AG04449 (cell line): ENCODE data around the gene RTTN.
"Not testable (repeated sequence)": the region's sequence is repeated elsewhere in the genome, so short reads cannot be mapped to it uniquely, and the experiment has no call there.

Experiments used
- CTCF ChIA-PET: fragments of 350-600 bp; formaldehyde crosslinking; extraction: SDS; loops from one replicate; lab custom pipeline; 2021; ENCODE audit warnings: antibody characterized with exemption; lab: Yijun Ruan, JAX
- POLR2A ChIA-PET: fragments of 400-600, 350-600 bp; formaldehyde crosslinking; extraction: SDS; loops from one replicate; lab custom pipeline; 2020; ENCODE audit warnings: antibody characterized with exemption, inconsistent platforms; lab: Yijun Ruan, JAX
- DNase-seq: peaks from one replicate; pipeline ENCODE4 v3.0.0-alpha.2; 2010; ENCODE audit warnings: low read depth, low spot score
- H3K4me3 ChIP-seq: 2 replicates; pipeline ENCODE4 v1.5.1; 2011; ENCODE audit warnings: low read depth, mild to moderate bottlenecking, control low read depth, low read length
- CTCF ChIP-seq: IDR thresholded peaks from one replicate; pipeline ENCODE4 v1.5.1; 2011; ENCODE audit warnings: mild to moderate bottlenecking, moderate library complexity, low read length, control low read depth, inconsistent platforms; ENCODE audit not compliant: insufficient read depth; ENCODE audit errors: missing control alignments

The RTTN gene

DNA sequence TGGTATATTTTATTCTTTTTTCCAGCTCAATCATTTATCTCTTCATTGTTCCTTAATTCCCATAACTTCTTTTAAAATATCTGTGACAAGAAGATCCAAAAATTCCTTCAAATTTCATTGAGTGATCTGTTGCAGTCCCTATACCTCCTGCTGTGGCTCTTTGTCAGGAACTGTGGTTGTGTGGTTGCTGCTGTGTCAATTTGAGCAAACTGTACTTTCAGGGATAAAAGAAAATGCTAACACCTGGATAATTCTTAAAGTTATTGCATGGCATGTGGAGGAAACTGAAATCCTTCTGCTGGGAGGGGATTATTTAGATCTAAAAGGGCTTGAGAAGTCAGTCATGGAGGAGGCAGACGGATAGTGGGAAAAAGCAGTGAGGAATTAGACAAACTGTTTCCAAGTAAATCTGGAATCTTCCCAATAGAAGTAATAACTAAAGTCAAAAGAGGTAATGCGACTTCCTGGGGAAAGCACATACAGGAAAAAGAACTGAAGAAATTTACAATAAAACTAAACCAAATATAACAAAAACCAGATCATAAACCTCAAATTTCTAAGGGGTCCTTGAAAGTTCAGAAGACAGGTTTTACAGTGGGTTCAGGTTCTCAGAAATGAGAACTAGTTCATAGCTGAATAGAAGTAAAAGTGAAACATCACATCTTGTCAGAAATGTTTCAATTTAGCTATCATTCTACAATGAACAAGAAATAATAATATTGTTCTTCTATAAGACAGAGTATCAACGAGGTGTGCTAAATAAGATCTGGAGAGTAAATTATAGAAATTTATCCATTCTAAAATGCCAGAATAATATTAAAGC, 224.3 kb downstream of the RTTN start:
- DNase-seq: no peak
- no peak for TF ChIP-seq CTCF
- CTCF ChIA-PET: interaction anchor here (0.6 kb wide), 1 partner anchor 12 kb away, joined by 3 read pairs; no protein-coding TSS in a partner anchor
- H3K4me3 ChIP-seq: no peak overlapping the region
- POLR2A ChIA-PET: no interaction called here

- no peak for TF ChIP-seq CTCF
- H3K4me3 ChIP-seq: no peak overlapping the region
- POLR2A ChIA-PET: no interaction called here
- CTCF ChIA-PET: no interaction called here
- no peak for DNase-seq
Observed at GRCh38 chr18:69980509-69980908, 225.0 kb downstream of the RTTN start.

DNA sequence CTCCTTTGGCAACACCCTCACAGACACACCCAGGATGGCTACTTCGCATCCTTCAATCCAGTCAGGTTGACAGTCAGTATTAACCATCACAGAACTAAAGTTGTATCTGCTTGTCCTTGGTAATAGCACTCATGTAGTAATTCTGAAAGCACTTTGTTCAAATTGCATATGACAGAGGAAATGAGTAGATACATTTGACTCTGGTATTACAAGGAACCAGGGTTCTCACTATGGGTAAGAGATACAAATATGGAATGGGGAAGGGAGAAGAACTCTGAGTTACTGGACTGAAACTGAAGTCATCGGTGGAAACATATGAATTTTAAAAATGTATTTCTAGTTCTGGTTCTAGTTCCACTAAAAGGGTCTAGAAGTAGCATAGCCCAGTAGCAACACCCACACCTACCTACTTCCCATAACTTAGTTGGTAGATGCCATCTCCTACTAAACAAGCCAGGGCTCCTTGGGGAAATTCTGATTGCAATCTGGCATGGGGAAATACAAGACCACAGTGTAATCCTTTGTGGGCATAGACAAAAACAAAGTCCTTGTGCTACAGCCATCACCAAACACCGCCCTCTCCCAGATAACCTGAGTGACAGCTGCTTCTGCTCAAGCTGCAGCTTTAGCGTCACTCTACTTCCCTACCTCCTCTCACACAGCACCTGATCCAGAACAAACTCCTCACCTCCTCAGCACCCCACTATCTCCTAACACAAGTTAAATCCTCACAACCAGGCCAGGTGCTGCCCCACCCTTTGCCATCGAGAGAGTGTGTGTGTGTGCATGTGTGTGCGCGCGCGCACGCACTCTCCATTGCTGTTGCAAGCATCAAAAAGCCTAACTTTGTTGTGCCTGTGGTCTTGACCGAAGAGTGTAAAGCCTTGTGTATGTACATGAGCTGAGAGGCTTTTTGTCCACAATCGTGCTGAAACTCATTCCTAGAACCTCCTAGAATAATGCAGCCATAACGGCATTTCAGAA, 226.5 kb downstream of the RTTN start:
- TF ChIP-seq CTCF: no peak
- DNase-seq: no peak
- no peak overlapping the region for H3K4me3 ChIP-seq
- ChIA-PET POLR2A (no interaction called here), CTCF (no interaction called here)

- POLR2A ChIA-PET, CTCF ChIA-PET, H3K4me3 ChIP-seq, DNase-seq: not testable (repeated sequence)
Observed at GRCh38 chr18:69975294-69975693, 230.2 kb downstream of the RTTN start.

DNA sequence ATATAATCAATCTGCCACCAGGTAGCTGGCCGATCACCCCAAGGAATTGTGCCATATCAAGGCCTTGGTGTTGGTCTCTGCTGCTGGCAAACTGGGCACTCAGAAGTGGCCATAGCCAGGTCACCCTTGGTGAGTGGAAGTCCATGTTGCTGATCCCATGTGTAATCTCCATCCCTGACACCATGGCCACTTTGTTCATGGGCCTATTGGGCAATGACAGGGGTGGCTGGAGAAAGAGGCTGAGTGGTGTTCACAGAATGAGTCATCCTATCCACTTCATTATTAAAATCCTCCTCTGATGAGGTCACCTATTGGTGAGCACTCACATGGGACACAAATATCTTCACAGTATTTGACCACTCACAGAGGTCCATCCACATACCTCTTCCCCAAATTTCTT, 231.1 kb downstream of the RTTN start:
- no peak for TF ChIP-seq CTCF
- no peak for DNase-seq
- POLR2A ChIA-PET: no interaction called here
- CTCF ChIA-PET: no interaction called here
- no peak overlapping the region for H3K4me3 ChIP-seq

DNA sequence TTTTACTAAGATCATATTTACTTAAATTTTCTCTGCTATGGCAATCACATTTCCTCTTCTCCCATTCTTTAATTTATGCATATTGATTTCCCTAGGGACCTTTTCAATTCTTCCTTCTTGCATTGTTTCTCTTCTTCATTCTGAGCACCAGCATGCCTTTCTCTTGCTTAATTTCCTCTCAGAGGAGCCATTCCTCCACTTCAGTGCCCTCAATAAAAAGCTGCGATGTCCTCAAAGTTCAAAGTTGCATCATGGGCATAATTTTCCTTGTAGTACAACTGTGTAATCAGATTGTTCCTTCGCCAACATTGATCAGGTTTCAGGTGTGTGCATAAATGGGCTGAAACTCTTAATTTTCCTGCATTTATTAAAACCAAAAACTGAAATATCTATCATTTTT, 236.0 kb downstream of the RTTN start:
- POLR2A ChIA-PET: no interaction called here
- TF ChIP-seq CTCF: no peak
- CTCF ChIA-PET: no interaction called here
- no peak overlapping the region for H3K4me3 ChIP-seq
- DNase-seq: no peak
